Activated T-cell treated with anti-CD3 and anti-CD28 coated beads for 24 hours (primary cell): Measurements from ENCODE around the gene HSFX4.
"Not testable (repeated sequence)": the region's sequence is repeated elsewhere in the genome, so short reads cannot be mapped to it uniquely, and the experiment has no call there.

Experiments used
- DNase-seq: peaks from one replicate; pipeline ENCODE4 v3.0.0-alpha.2; 2020; ENCODE audit warnings: low read depth

HSFX4 gene, protein sequence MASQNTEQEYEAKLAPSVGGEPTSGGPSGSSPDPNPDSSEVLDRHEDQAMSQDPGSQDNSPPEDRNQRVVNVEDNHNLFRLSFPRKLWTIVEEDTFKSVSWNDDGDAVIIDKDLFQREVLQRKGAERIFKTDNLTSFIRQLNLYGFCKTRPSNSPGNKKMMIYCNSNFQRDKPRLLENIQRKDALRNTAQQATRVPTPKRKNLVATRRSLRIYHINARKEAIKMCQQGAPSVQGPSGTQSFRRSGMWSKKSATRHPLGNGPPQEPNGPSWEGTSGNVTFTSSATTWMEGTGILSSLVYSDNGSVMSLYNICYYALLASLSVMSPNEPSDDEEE

DNA sequence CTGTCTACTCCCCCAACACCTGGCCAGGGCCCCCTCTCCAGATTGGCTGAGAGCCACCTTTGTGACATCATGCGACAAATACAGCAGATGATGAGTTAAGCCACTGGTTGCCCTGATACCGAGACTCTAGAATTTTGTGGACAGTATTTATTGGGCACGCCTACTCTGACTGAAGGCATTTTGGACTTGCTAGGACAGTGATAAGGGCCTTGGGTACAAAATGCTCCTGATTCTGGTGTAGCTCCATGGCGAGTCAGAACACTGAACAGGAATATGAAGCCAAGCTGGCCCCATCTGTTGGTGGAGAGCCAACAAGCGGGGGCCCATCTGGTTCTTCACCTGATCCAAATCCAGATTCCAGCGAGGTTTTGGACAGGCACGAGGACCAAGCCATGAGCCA, at the start of gene HSFX4:
HSFX4 (plus strand) TSS at position 174 of the 400 bp plus-strand sequence; CDS start at position 246, 72 bp downstream.
- not testable (repeated sequence) for DNase-seq

DNA sequence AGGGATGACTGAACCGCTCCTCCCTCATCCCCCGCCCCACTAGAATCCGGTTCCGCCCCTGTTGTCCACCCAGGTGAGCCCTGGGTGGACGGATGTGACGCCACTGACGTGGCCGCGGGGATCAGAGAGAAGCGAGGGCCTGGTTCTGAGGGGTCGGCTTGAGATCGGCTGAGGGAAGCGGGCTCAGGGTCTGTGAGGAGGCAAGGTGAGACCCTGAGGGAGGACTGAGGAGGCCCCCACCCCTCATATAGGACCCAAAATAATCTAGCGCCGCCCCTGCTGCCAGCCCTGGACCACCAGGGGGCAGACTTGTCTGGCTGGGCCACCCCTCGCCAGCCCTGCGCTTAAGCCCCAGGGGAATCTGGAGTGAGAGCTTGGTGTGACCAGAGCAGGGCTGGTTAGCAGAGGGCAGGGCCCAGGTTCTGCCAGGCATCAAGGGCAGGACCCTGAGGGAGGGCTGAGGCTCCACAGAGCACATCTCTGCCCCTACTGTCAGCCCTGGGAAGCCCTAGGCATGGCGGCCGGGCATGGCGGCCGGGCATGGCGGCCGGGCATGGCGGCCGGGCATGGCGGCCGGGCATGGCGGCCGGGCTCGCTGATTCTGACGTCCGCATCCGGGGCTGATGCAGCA, 48.2 kb upstream of the HSFX4 start, which contains the start of gene MAGEA8:
MAGEA8 (plus strand) TSS at position 103 of the 631 bp plus-strand sequence. CDS start 3,090 bp downstream, outside the sequence.
- DNase-seq = no peak

DNA sequence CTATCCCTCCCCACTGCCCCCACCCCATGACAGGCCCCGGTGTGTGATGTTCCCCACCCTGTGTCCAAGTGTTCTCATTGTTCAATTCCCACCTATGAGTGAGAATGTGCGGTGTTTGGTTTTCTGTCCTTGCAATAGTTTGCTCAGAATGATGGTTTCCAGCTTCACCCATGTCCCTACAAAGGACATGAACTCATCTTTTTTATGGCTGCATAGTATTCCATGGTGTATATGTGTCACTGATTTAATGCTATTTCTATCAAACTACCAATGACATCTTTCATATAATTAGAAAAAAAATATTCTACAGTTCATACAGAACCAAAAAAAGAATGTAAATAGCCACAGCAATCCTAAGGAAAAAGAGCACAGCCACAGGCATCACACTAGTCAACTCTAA, 38.5 kb upstream of the HSFX4 start:
- DNase-seq = not testable (repeated sequence)

DNA sequence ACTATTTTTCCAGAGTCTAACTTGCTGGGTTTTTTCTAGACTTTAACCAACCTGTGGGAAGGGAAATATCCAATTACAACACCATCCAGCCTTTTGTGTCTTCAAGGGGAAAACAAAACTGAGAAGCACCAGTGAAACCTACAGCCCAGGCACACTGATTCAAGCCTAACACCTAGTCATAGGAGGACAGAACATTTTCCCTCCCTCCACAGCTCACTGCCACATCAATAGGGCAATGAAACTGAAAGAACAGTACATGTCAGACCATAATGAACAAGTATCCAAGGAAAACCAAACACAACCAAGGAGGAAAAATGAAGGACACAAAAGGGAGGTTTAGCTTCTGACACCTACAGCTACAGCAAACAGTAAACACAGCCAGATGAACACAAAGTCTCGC, 30.8 kb upstream of the HSFX4 start:
- DNase-seq = no peak

DNA sequence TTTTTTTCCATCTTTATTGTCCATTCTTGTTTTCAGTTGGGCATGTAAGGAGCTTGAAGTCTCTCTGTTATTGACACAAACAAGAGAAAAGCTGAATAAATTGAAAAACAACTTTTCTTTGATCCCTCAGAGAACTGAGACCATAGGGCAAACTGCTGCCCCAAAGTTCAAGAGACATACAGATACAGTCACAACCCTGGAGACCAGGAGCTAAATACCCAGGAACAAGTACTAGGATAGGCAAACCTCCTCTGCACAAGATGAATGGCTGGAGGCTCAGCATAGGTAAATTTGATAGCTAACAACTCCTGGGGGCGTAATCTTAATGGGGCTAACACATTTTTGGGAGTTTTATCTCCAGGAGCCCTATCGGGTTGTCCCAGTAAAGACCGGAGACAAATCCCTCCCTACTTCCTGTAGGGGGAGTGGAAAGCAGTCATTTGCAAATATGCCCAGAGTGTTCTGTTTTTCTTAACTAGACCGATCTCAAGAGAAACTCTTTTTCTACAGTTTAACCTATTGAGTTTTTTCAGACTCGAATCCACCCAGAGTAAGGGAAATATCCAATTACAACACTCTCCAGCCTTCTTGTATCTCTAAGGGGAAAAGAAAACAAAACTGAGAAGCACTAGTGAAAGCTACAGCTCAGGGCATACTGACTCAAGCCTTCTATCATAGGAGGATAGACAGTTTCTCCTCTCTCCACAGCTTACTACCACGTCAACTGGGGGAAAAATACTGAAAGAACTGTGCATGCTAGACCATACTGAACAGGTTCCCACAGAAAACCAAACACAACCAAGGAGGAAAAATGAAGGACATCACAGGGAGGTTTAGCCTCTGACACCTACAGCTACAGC, 25.3 kb upstream of the HSFX4 start:
- no peak for DNase-seq

DNA sequence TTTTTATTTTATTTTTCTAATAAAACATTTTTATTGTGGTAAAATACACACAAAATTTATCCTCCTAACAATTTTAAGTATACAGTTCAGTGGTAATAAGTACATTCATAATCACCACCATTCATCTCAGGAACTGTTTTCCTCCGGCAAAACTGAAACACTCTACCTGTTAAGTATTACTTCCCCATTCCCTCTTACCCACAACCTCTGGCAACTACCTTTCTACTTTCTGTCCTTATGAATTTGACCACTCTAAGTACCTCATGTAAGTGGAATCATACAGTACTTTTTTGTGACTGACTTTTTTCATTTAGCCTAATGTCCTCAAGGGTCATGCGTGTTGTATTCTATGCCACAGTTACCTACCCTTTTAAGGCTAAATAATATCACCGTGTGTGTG, 21.1 kb upstream of the HSFX4 start:
- DNase-seq = no peak

DNA sequence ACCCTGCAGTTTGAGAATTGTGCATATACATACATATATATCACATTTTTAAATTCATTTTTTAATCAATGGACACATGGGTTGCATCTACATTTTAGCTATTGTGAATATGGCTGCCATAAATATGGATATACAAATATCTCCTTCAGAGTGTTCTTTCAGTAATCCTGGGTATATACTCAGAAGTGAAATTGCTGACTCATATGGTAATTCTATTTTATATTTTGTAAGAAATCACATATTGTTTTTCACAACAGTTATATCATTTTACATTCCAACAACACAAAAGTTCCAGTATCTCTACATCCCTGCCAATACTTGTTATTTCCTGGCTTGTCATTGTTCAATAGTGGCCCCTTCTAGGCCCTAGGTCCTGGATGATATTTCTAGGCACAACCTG, 20.6 kb upstream of the HSFX4 start:
- no peak for DNase-seq

DNA sequence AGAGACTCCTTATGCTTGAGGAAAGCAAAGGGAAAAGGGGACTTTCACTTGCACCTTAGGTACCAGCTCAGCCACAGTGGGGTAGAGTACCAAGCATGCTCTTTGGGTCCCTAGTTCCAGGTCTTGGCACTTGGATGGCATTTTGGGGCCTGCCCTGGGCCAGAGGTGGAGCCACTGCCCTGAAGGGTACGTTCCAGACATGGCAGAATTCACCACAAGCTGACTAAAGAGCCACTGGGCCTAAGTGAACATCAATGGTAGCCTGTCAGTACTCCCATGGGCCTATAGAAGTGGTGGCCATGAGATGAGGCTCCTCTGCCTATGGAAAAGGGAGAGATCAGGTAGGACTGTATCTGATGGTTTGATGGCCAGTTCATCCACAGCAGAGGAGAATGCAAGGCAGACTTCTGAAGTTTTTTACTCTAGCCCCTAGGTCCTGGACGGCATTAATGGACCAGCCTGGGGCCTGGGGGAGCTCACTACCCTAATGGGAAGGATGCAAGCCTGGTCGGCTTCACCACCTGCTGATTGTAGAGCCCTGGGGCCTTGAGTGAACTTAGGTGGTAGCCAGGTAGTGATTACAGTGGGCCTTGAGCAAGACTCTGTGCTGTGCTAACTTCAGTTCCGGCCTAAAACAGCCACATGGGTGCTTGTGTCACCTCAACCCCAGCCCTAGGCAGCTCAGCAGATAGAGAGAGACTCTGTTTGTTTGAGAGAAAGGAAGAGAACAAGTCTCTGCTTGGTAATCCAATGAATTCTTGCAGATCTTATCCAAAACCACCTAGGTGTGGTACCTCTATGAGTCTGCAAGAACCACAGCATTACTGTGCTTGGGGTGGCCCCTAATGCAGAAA, 19.8 kb upstream of the HSFX4 start:
- no peak for DNase-seq

DNA sequence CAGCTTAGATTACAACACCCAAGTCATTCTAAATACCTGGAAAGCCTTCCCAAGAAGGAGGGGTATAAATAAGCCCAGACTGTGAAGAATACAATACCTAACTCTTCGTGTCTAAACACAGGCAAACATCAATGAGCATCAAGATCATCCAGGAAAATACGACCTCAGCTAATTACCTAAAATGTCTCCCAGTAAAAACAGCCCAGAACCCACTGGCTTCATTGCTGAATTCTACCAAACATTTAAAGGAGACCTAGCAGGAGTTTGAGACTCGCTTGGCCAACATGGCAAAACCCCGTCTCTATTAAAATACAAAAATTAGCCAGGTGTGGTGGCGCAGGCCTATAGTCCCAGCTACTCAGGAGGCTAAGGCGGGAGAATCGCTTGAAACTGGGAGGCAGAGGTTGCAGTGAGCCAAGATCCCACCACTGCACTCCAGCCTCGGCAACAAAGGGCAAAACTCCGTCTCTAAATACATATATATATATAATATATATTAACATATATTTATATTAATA, 19.1 kb upstream of the HSFX4 start:
- DNase-seq = no peak

DNA sequence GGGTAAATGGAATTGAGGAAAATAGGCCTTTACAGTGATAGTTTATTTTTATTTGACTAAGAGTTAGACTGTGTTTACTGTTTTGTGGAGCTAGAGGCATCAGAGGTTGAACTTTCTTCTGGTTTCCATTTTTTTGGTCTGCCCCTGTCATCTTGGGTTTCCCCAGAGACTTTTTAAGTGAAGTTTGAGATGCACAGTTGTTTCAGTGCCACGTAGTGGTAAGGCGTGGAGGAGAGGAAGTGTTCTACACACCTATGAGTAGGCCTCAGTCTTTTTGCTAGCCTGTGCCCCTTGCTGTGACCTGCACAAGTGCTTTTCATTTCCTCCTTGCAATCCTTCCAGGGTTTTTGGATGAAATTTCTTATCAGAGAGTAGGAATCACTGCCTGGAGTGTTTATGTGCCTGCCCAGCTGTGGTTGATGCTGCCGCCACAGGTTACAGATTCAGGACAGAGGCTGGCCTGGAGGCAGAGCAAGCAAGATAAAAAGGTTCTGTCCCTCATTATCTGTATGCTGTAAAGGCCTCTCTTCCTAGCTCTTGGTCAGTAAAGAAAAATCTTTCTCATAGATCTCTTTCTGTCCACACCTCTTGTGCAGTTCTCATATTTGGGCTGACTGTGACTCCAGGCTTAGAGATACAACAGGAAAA, 12.5 kb upstream of the HSFX4 start:
- DNase-seq = no peak

DNA sequence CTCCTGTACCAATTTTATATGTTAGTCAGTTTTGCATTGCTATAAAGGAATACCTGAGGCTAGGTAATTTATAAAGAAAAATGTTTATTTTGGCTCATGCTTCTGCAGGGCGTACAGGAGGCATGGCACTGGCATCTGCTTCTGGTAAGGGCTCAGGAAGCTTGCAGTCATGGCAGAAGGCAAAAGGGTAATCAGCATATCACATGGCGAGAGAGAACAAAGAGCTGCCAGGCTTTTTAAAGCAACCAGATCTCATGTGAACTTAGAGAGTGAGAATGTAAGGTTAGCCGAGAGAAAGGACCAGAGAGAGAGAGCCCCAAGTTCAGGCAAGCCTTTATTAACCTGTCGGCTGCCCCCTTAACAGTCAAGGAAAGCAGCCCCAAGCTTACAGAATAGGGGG, 5.5 kb upstream of the HSFX4 start:
- DNase-seq = not testable (repeated sequence)

DNA sequence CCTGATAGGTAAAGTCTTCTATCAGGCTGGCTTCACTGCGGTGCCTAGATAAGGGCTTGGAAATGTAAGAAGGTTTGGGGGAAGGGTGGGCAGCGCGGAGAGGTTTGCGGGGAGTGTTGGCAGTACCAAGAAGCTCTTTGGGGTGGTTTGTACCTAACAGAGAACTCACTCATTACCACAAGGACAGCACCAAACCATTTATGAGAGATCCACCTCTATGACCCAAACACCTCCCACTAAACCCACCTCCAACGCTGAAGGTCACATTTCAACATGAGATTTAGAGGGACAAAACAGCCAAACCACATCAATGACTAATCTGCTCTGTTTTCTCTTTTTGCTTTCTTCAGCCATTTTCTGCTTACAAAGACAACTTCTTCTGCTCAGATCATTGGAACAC, 4.9 kb upstream of the HSFX4 start:
- not testable (repeated sequence) for DNase-seq

DNA sequence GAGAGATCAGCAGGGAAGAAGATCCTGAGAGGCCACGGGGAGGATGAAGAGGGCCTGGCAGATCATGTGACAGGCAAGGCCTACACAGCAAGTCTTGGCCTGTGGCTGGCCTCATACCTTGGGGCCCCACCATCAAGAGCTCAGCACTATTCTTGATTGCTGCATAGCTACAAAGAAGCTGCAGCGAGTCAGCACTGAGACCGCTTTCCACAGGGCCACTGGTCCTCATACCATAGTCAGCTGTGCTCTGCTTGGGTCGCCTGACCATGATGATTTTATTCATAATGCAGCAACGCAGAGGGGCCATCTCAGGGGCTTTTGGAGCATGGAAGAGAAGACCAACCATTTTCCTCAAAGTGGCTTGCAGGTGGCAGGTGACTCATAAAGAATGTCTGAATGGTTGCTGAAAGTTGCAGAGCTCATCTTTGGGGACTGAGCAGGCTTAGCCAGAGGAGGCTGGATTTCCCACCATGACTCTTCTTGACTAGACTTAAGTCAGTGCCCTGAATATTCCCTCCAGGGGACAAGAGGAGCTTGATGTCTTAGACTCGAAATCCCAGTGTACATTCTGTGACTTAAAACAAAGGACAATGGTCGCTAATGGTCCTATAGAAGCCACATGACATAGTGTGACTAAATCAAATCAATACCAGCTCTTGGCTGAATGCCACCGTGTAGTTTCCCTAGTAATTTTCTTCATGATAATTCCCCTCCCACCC, 2.0 kb upstream of the HSFX4 start:
- DNase-seq = not testable (repeated sequence)

DNA sequence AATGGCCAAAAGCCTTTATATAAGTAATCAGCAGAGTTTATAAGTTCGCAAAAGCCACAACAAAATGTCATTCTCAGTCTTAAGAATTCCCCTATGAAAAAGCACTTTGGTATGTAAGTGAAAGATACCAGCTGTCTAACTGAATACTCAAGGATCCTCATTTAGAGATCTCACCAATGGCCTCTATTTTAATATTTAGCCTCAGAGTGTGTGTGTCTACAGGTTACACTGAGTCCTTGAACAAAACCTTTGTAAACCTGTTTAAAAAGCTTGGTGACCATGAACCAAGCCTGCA, 1.5 kb upstream of the HSFX4 start:
- DNase-seq = not testable (repeated sequence)

DNA sequence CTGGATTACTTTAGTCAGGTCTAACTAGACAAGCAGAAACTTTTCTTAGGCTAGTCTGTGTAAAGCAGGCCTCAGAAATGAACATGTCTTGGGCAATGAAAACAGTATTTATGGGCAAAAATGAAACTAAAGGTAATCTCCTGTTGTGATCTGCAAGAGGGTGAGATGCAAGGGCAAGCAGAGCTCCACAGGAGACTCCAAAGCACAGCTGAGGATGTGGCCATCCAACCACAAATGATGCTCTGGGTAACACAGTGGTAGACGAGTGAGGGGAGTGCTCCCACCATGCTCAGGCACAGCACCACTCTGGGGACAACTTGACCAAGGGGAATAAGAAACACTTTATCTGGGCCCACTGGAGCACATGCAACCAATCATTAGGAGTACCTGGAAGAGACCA, 738 bp upstream of the HSFX4 start:
- DNase-seq = not testable (repeated sequence)

DNA sequence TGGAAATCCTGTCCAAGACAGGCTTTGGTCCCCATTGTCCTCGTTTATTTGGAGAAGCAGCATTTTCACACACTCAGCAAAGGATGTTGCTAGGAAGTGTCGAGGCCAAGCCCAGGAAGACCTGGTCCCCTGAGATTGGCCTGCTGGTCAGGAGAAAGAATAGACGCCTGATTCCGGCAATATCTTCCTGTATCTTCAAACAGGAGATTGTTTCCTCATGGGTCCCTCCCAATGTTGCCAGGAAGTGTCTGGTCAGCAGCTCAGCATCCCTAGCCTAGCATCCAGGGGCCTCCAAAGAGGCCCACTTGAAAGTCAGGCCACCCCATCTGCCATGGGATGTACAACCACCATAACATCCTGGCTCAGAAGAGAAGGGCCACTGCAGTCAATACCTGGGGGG, 2.0 kb downstream of the HSFX4 start:
- not testable (repeated sequence) for DNase-seq

DNA sequence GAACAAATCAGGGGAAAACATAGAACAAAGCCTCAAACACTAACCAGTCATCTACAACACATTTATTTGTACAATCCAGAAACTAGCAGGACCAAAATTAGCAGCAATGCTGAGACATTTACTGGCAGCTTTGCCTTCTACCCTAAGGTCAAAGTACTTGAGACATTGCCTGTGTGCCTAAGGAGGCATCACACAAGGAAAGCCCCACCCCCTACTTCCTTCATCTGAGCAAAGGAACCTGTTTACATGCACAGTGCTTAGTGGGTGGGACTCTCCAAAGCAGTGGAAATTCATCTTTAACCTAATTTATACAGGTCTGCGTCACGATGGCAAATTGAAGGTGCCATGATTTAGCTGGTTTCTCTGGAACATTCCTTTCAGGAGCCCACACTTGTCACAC, 2.8 kb downstream of the HSFX4 start:
- not testable (repeated sequence) for DNase-seq

DNA sequence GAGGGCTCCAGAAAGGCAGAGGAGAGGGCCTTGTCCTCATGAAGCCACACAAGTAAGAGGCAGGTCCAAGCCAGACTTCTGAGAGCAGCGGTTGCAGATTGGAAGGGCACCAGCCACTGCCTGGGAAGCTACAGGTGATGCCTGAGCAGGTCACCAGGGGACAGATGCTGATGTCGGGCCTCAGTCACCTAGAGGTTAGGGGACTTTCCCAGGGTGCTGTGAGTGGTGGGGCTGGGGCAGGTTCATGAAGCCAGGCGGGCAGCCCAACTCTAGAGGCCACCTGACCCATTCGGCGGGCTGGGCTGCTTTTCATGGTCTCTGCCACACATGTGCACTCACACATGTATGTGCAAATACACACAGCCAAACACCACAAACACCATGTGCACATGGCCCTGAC, 3.6 kb downstream of the HSFX4 start:
- not testable (repeated sequence) for DNase-seq

DNA sequence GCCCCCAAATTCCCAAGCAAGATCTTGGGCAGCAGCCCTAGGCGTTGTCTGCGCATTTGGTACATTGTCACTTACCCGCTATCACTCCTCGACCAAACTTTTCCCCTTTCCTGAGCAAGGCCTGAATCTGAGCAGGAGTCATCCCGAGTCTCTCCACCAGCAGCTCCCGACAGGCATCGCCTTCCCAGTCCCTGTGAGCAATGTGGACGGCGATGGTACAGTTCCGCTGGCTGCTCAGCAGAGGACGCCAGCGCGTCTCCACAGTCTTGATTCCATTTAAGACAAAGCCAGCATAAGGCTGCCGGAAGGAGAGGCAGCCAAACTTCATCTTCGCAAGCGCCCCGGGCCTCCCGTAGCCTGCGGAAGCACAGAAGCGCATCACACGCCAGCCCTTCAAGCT, 4.2 kb downstream of the HSFX4 start:
- DNase-seq = not testable (repeated sequence)

DNA sequence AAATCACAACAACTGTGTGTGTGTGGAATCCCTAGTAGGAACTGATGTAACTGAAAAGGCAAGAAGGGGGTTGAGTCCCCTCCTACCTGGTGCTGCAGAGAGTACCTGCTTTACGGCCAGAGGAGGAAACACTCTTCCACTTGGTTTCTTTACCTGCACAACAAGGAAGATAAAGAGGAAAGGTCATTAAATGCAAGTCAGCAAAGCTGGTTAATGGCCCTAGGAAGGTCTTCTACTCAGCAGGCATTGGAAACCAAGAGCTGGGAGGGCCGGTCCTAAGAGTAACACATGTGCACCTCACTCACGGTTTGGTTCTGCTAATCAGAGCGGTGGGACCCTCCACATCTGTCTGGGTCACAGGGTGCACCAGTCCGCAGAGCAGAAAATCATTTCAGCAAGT, 8.0 kb downstream of the HSFX4 start:
- DNase-seq = not testable (repeated sequence)
